H9 (cell line): ENCODE measurements around the gene CNN3. TPM values are rescaled to one million over a fixed set of nuclear protein-coding genes. Genes with fewer than 3 reads are reported as not detected.

Experiments used
- DNase-seq: peaks from one replicate; pipeline ENCODE4 v3.0.0-alpha.2; 2017
- H2AFZ ChIP-seq: one replicate; pipeline ENCODE4 v1.6.1; 2013; ENCODE audit warnings: mild to moderate bottlenecking, low read length, control low read depth, moderate library complexity
- H2AK5ac ChIP-seq: 2 replicates; pipeline ENCODE4 v1.6.1; 2013; ENCODE audit warnings: low read length, control low read depth, mixed read lengths; ENCODE audit not compliant: insufficient read length
- H2BK120ac ChIP-seq: one replicate; pipeline ENCODE4 v1.6.1; 2013; ENCODE audit warnings: low read depth, mild to moderate bottlenecking, low read length, control low read depth, inconsistent platforms; ENCODE audit not compliant: poor library complexity, severe bottlenecking
- H2BK12ac ChIP-seq: 2 replicates; pipeline ENCODE4 v1.6.1; 2013; ENCODE audit warnings: low read length, control low read depth, mixed read lengths, low read depth; ENCODE audit not compliant: insufficient read length
- H2BK15ac ChIP-seq: 2 replicates; pipeline ENCODE4 v1.6.1; 2013; ENCODE audit warnings: low read depth, low read length, control low read depth
- H2BK20ac ChIP-seq: one replicate; pipeline ENCODE4 v1.6.1; 2013; ENCODE audit warnings: low read depth, mild to moderate bottlenecking, low read length, control low read depth, inconsistent platforms; ENCODE audit not compliant: poor library complexity, severe bottlenecking
- H2BK5ac ChIP-seq: 2 replicates; pipeline ENCODE4 v1.6.1; 2013; ENCODE audit warnings: low read length, control low read depth, mixed read lengths; ENCODE audit not compliant: insufficient read length
- H3K14ac ChIP-seq: 2 replicates; pipeline ENCODE4 v1.6.1; 2013; ENCODE audit warnings: low read length, control low read depth; ENCODE audit not compliant: insufficient read depth
- H3K18ac ChIP-seq: 2 replicates; pipeline ENCODE4 v1.6.1; 2013; ENCODE audit warnings: low read depth, mild to moderate bottlenecking, mixed read lengths, low read length, control low read depth; ENCODE audit not compliant: insufficient read length
- H3K23ac ChIP-seq: 2 replicates; pipeline ENCODE4 v1.6.1; 2013; ENCODE audit warnings: low read length, control low read depth, mixed read lengths, low read depth; ENCODE audit not compliant: insufficient read length
- H3K23me2 ChIP-seq: 2 replicates; pipeline ENCODE4 v1.6.1; 2013; ENCODE audit warnings: low read depth, mild to moderate bottlenecking, mixed read lengths, low read length, control low read depth; ENCODE audit not compliant: insufficient read length, poor library complexity, severe bottlenecking
- H3K27ac ChIP-seq: 2 replicates; pipeline ENCODE4 v1.5.1; 2013; ENCODE audit warnings: low read length, control low read depth, mixed read lengths, low read depth; ENCODE audit not compliant: insufficient read length
- H3K27me3 ChIP-seq: 2 replicates; pipeline ENCODE4 v1.6.1; 2013; ENCODE audit warnings: low read length, control low read depth, inconsistent platforms; ENCODE audit not compliant: insufficient read depth
- H3K4ac ChIP-seq: 2 replicates; pipeline ENCODE4 v1.6.1; 2013; ENCODE audit warnings: low read depth, mild to moderate bottlenecking, control low read depth, inconsistent platforms, low read length, moderate library complexity
- H3K4me1 ChIP-seq: 2 replicates; pipeline ENCODE4 v1.6.1; 2013; ENCODE audit warnings: low read length, control low read depth, inconsistent platforms; ENCODE audit not compliant: insufficient read depth
- H3K4me2 ChIP-seq: 2 replicates; pipeline ENCODE4 v1.6.1; 2013; ENCODE audit warnings: low read length, control low read depth, mixed read lengths; ENCODE audit not compliant: insufficient read length, insufficient read depth
- H3K56ac ChIP-seq: 2 replicates; pipeline ENCODE4 v1.6.1; 2013; ENCODE audit warnings: low read depth, mild to moderate bottlenecking, mixed read lengths, low read length, control low read depth; ENCODE audit not compliant: insufficient read length
- H3K79me1 ChIP-seq: 2 replicates; pipeline ENCODE4 v1.6.1; 2013; ENCODE audit warnings: low read depth, mild to moderate bottlenecking, moderate library complexity, low read length, control low read depth, inconsistent platforms; ENCODE audit not compliant: insufficient read depth, poor library complexity, severe bottlenecking
- H3K79me2 ChIP-seq: 2 replicates; pipeline ENCODE4 v1.6.1; 2013; ENCODE audit warnings: low read length, control low read depth, inconsistent platforms; ENCODE audit not compliant: insufficient read depth
- H3K9ac ChIP-seq: 2 replicates; pipeline ENCODE4 v1.6.1; 2013; ENCODE audit warnings: low read length, control low read depth, mixed read lengths; ENCODE audit not compliant: insufficient read length; ENCODE audit errors: extremely low read depth
- H3K9me3 ChIP-seq: one replicate; pipeline ENCODE4 v1.6.1; 2013; ENCODE audit warnings: low read depth, low read length, inconsistent platforms; ENCODE audit not compliant: control insufficient read depth
- H3T11ph ChIP-seq: one replicate; pipeline ENCODE4 v1.6.1; 2013; ENCODE audit warnings: mild to moderate bottlenecking, low read length, control low read depth, inconsistent platforms
- H4K20me1 ChIP-seq: one replicate; pipeline ENCODE4 v1.6.1; 2013; ENCODE audit not compliant: control insufficient read depth, insufficient read length, insufficient read depth
- H4K5ac ChIP-seq: 2 replicates; pipeline ENCODE4 v1.6.1; 2013; ENCODE audit warnings: low read depth, mild to moderate bottlenecking, mixed read lengths, low read length, control low read depth; ENCODE audit not compliant: insufficient read length
- H4K8ac ChIP-seq: replicated peaks from 2 replicates; pipeline ENCODE4 v1.6.1; 2013; ENCODE audit warnings: low read length, control low read depth, mixed read lengths, low read depth; ENCODE audit not compliant: insufficient read length
- H4K91ac ChIP-seq: 2 replicates; pipeline ENCODE4 v1.6.1; 2013; ENCODE audit warnings: low read depth, mild to moderate bottlenecking, moderate library complexity, mixed read lengths, low read length, control low read depth; ENCODE audit not compliant: insufficient read length
- H3K27ac Mint-ChIP-seq, 3 experiments: 2 replicates in 2 of 3; 3 replicates in 1 of 3; pipeline ENCODE4 v1.8.0; 2020 to 2021; ENCODE audit warnings: mixed read lengths in 3 of 3, mild to moderate bottlenecking in 1 of 3, moderate library complexity in 1 of 3
- H3K27me3 Mint-ChIP-seq: 2 replicates; pipeline ENCODE4 v1.8.0; 2021; ENCODE audit warnings: low read depth, mild to moderate bottlenecking, moderate library complexity, mixed read lengths
- H3K36me3 Mint-ChIP-seq, 3 experiments: 2 replicates in 2 of 3; 3 replicates in 1 of 3; pipeline ENCODE4 v1.8.0; 2020 to 2021; ENCODE audit warnings: low read depth in 3 of 3, mixed read lengths in 3 of 3; ENCODE audit not compliant: insufficient read depth in 1 of 3
- H3K4me1 Mint-ChIP-seq, 2 experiments: 2 replicates each; pipeline ENCODE4 v1.8.0; 2020; ENCODE audit warnings: mixed read lengths in 2 of 2
- H3K4me3 Mint-ChIP-seq, 2 experiments: 2 replicates in 1 of 2; 3 replicates in 1 of 2; pipeline ENCODE4 v1.8.0; 2020 to 2021; ENCODE audit warnings: mild to moderate bottlenecking in 2 of 2, mixed read lengths in 2 of 2, moderate library complexity in 1 of 2
- H3K9me3 Mint-ChIP-seq, 2 experiments: 2 replicates in 1 of 2; 3 replicates in 1 of 2; pipeline ENCODE4 v1.8.0; 2020; ENCODE audit warnings: mild to moderate bottlenecking in 2 of 2, mixed read lengths in 2 of 2, moderate library complexity in 1 of 2
- CTCF ChIP-seq: fragments of 200-600 bp; sonication (generic); conservative IDR thresholded peaks from 3 replicates; pipeline ENCODE4 v1.8.0; 2021; ENCODE audit warnings: antibody characterized with exemption, mild to moderate bottlenecking
- WGBS: extraction: QIAGEN DNeasy Blood & Tissue Kit; methylation state at CpG from one replicate; pipeline ENCODE4 v1.1.7; 2013; ENCODE audit warnings: missing lambda C conversion rate, low lambda C conversion rate, mixed read lengths; ENCODE audit not compliant: insufficient read length; ENCODE audit errors: extremely low coverage; 5-methylcytosine and 5-hydroxymethylcytosine counted together
- total RNA-seq: library from RNA; stranded (reverse); gene quantifications from 2 replicates; pipeline ENCODE4 v1.2.1, GENCODE V29; 2021

Gene CNN3
- total RNA-seq, 1 experiment from 2014 or later, result 279 TPM

GRCh38 chr1:94859174-94859573 lies 67.7 kb downstream of the CNN3 start:
- no peak for DNase-seq
- no peaks in the 10 kb centered on the region for H3K27me3 ChIP-seq
- H3K9ac ChIP-seq, result no peak overlapping the region
- no peak for TF ChIP-seq CTCF
- peaks cover 10% of the 10 kb centered on the region; the same call in 1 of the 2 replicates for H3K4me1 ChIP-seq
- no peaks in the 10 kb centered on the region for H4K20me1 ChIP-seq
- H3T11ph ChIP-seq, result no peak overlapping the region
- H4K8ac ChIP-seq, result no peak overlapping the region
- H3K9me3 ChIP-seq, result no peaks in the 10 kb centered on the region
- no peak overlapping the region for H2BK120ac ChIP-seq
- no peaks in the 10 kb centered on the region for H3K79me1 ChIP-seq
- H2AK5ac ChIP-seq, result no peak overlapping the region
- no peak overlapping the region for H3K14ac ChIP-seq
- H2BK5ac ChIP-seq, result no peak overlapping the region
- no peak overlapping the region for H3K4me3 Mint-ChIP-seq
- no peaks in the 10 kb centered on the region; a peak in 1 of 7 replicates for H3K36me3 Mint-ChIP-seq
- no peak overlapping the region for H4K5ac ChIP-seq
- H3K27me3 Mint-ChIP-seq, result no peaks in the 10 kb centered on the region
- H3K23ac ChIP-seq, result no peak overlapping the region
- H3K79me2 ChIP-seq, result no peaks in the 10 kb centered on the region
- H2BK12ac ChIP-seq, result no peak overlapping the region
- no peak overlapping the region for H4K91ac ChIP-seq
- H3K27ac ChIP-seq, result no peak overlapping the region
- H3K18ac ChIP-seq, result no peak overlapping the region
- H2BK15ac ChIP-seq, result no peak overlapping the region
- no peak overlapping the region for H2BK20ac ChIP-seq
- peaks cover 3% of the 10 kb centered on the region for H3K23me2 ChIP-seq
- no CpG with 5 or more reads among the region's 2 CpGs for WGBS
- H3K4me2 ChIP-seq, result no peak overlapping the region
- H2AFZ ChIP-seq, result no peak overlapping the region
- H3K4ac ChIP-seq, result no peak overlapping the region
- H3K56ac ChIP-seq, result no peak overlapping the region
- peaks cover 25 to 28% of the 10 kb centered on the region in 2 experiments for H3K4me1 Mint-ChIP-seq
- H3K27ac Mint-ChIP-seq, result 0 out of 7 replicates have a peak overlapping the region, but pooled peaks of 1 of the 3 experiments have one; percentile 8
- no peaks in the 10 kb centered on the region for H3K9me3 Mint-ChIP-seq
